ENCODE data around the gene RORC. TPM values are rescaled to one million over a fixed set of nuclear protein-coding genes. Genes with fewer than 3 reads are reported as not detected.

Gene RORC
- total RNA-seq, 1 donor from 2014 or later: not detected

DNA sequence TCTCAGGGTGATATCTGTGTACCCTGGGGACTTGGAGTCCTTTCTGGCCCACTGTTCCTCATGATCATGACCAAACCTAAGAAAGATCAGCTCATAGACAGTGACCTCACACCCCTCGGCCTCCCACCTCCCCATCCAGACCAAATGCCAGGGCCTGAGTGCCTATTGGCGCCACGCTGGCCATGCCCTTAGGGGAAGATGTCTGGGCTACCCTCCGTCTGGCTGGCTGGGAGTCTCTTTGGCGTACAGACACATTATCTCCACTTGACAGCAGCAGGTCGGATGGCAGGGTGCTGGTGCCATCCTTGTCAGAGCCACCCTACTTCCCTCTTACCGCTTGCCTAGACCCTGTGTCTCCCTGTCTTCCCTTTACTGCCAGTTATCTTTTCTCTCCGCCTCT, 8.4 kb downstream of the RORC start:
- peaks cover 6% of the 10 kb centered on the region for H3K9me3 Mint-ChIP-seq (ENCODE audit: unreplicated experiment)
- peaks cover 16% of the 10 kb centered on the region for H3K27me3 Mint-ChIP-seq (ENCODE audit: unreplicated experiment)
- H3K36me3 Mint-ChIP-seq (ENCODE audit: unreplicated experiment): no peaks in the 10 kb centered on the region
- H3K27ac Mint-ChIP-seq (ENCODE audit: unreplicated experiment): no peak overlapping the region
- H3K4me3 Mint-ChIP-seq (ENCODE audit: unreplicated experiment): no peak overlapping the region
- no peak for DNase-seq
- H3K4me1 Mint-ChIP-seq (ENCODE audit: low read depth, unreplicated experiment): no peaks in the 10 kb centered on the region
- TF ChIP-seq, protein P1, sequence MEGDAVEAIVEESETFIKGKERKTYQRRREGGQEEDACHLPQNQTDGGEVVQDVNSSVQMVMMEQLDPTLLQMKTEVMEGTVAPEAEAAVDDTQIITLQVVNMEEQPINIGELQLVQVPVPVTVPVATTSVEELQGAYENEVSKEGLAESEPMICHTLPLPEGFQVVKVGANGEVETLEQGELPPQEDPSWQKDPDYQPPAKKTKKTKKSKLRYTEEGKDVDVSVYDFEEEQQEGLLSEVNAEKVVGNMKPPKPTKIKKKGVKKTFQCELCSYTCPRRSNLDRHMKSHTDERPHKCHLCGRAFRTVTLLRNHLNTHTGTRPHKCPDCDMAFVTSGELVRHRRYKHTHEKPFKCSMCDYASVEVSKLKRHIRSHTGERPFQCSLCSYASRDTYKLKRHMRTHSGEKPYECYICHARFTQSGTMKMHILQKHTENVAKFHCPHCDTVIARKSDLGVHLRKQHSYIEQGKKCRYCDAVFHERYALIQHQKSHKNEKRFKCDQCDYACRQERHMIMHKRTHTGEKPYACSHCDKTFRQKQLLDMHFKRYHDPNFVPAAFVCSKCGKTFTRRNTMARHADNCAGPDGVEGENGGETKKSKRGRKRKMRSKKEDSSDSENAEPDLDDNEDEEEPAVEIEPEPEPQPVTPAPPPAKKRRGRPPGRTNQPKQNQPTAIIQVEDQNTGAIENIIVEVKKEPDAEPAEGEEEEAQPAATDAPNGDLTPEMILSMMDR (IDR thresholded peaks at IDR 0.05; ENCODE audit: partially characterized antibody, unreplicated experiment): no peak

DNA sequence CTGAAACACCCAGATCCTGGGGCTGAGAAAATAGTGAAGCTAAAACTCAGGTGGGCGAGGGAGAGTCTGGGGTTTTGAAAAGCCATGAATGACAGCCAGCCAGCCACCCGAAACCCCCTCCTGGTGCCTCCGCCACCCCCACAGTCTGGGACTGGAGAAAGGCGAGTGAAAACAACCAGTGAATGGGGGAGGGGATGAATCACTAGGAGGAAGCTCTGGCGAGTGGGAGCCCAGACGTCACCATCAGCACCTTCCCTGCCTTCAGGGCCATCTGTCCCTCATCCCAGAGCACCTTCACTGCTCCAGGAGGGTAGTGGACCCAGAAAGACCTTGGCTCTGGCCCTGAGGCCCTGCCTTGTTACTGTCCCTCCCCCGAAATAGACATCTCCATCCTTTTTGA, 9.2 kb downstream of the RORC start:
- Mint-ChIP-seq H3K4me1 (ENCODE audit: low read depth, unreplicated experiment) (no peaks in the 10 kb centered on the region), H3K9me3 (ENCODE audit: unreplicated experiment) (peaks cover 6% of the 10 kb centered on the region), H3K27ac (ENCODE audit: unreplicated experiment) (no peak overlapping the region), H3K27me3 (ENCODE audit: unreplicated experiment) (peaks cover 16% of the 10 kb centered on the region), H3K4me3 (ENCODE audit: unreplicated experiment) (no peak overlapping the region), H3K36me3 (ENCODE audit: unreplicated experiment) (no peaks in the 10 kb centered on the region)
- no peak for DNase-seq
- TF ChIP-seq, protein P1 (IDR thresholded peaks at IDR 0.05; ENCODE audit: partially characterized antibody, unreplicated experiment): no peak

DNA sequence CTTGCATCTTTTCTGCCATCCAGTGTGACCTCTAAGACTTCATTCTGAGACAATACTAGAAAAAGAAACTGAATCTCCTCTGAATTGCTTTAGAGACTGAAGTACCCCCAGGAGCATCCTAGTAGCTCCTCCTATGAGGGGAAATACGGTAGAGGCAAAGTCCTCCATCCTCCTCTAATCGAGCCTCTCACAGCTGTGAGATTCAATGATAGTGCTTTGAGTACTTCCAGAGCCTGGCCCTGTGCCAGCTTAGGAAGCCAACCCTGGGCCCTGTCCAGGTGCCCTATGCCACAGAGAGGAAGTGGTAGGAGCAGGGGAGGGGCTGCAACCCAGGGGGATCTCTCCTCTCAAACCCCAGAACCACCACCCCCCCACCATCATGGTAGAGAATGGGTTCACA, 10.7 kb downstream of the RORC start:
- TF ChIP-seq, protein P1 (IDR thresholded peaks at IDR 0.05; ENCODE audit: partially characterized antibody, unreplicated experiment): no peak
- H3K4me1 Mint-ChIP-seq (ENCODE audit: low read depth, unreplicated experiment): no peaks in the 10 kb centered on the region
- no peak overlapping the region for H3K27ac Mint-ChIP-seq (ENCODE audit: unreplicated experiment)
- H3K9me3 Mint-ChIP-seq (ENCODE audit: unreplicated experiment): peaks cover 6% of the 10 kb centered on the region
- H3K4me3 Mint-ChIP-seq (ENCODE audit: unreplicated experiment): no peak overlapping the region
- no peak for DNase-seq
- peaks cover 21% of the 10 kb centered on the region for H3K27me3 Mint-ChIP-seq (ENCODE audit: unreplicated experiment)
- no peaks in the 10 kb centered on the region for H3K36me3 Mint-ChIP-seq (ENCODE audit: unreplicated experiment)

DNA sequence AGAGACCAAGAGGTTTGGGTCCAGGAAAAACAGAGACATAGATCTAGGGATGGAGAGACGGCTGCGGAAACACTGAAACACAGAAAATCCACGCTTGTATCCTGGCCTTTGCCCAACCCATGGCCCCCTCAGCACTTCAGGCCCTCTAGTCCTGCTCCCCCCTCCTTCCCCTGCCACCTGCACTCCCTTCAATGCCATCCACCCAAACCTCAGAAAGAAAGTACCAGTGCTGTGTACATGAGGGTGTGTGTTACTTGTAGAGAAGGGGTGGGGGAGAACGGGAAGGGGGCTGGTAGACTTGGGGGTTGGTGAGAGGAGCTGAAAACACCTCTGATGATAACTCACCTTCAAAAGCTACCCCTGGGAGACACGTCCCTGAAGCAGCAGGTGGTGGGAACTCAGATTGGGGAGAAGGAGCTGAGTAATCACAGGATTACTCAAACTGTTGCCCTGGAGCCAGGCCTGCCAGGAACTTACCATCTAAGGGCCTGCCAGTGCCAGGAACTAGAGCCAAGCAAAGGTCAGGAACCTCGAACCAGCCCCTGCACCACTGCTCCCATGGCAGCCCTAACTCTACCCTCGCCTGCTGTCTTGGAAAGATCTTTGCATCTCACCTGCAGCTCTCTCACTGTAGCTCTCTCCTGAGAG, 11.5 kb downstream of the RORC start:
- no peaks in the 10 kb centered on the region for H3K4me1 Mint-ChIP-seq (ENCODE audit: low read depth, unreplicated experiment)
- no peak overlapping the region for H3K4me3 Mint-ChIP-seq (ENCODE audit: unreplicated experiment)
- DNase-seq: no peak
- no peak overlapping the region for H3K27ac Mint-ChIP-seq (ENCODE audit: unreplicated experiment)
- H3K9me3 Mint-ChIP-seq (ENCODE audit: unreplicated experiment): peaks cover 6% of the 10 kb centered on the region
- peaks cover 18% of the 10 kb centered on the region for H3K27me3 Mint-ChIP-seq (ENCODE audit: unreplicated experiment)
- no peaks in the 10 kb centered on the region for H3K36me3 Mint-ChIP-seq (ENCODE audit: unreplicated experiment)
- TF ChIP-seq, protein P1 (IDR thresholded peaks at IDR 0.05; ENCODE audit: partially characterized antibody, unreplicated experiment): no peak

DNA sequence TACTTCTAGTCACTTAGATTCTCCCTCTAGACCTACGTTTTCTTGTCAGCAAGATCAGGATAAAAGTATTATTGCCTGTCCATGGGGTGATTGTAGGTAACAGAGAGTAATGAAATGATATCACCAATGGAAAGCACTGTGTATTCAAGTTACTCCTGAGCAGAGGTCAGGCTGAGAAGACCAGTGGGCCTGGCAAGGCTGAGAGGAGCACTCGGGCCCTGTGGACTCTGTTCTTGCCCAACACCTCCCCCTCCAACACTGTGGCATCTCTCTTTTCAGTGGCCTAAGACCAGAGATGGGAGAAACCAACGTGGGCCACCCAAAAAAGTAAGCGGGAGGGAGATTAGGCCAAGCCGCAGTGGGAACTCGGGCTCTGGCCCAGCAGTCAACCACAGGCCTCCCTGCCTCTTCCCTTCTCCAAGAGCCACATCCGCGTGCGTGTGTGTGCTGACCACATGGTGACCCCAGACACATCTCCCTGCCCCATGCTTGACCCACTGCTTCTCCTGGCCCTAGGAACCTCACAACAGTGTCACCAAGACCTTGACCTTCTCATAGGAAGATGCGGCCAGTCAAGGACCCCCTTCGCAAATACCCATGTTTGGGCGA, 12.3 kb downstream of the RORC start:
- H3K4me1 Mint-ChIP-seq (ENCODE audit: low read depth, unreplicated experiment): no peaks in the 10 kb centered on the region
- H3K27ac Mint-ChIP-seq (ENCODE audit: unreplicated experiment): no peak overlapping the region
- no peak for DNase-seq
- peaks cover 6% of the 10 kb centered on the region for H3K9me3 Mint-ChIP-seq (ENCODE audit: unreplicated experiment)
- H3K27me3 Mint-ChIP-seq (ENCODE audit: unreplicated experiment): peaks cover 14% of the 10 kb centered on the region
- no peak overlapping the region for H3K4me3 Mint-ChIP-seq (ENCODE audit: unreplicated experiment)
- TF ChIP-seq, protein P1 (IDR thresholded peaks at IDR 0.05; ENCODE audit: partially characterized antibody, unreplicated experiment): no peak
- no peaks in the 10 kb centered on the region for H3K36me3 Mint-ChIP-seq (ENCODE audit: unreplicated experiment)
